Femur (tissue), 1 donor: ENCODE results near the gene GMCL1.
"Not testable (repeated sequence)": the region's sequence is repeated elsewhere in the genome, so short reads cannot be mapped to it uniquely, and the experiment has no call there.

Experiments used
- DNase-seq: peaks from one replicate; pipeline ENCODE4 v3.0.0-alpha.2; 2017

The GMCL1 gene

DNA sequence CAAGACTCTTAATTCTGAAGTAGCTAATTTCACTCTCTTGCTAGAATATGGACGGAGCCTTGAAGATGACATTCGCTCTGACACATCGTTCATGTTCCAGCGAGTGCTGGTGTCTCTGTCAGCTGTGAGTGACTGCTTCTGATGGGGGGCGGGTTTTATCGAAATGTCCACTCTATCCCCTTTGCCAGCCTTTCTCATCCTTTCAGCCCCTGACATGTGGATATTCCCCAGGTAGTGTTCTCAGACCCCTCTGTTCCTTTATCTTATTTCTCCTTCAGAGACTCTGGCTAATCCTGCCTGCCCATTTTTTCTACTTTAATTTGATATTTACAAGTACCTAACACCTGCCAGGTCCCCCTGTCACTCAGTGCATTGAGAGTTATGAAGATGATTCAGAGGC lies 18.9 kb upstream of the GMCL1 start:
- DNase-seq: no peak

DNA sequence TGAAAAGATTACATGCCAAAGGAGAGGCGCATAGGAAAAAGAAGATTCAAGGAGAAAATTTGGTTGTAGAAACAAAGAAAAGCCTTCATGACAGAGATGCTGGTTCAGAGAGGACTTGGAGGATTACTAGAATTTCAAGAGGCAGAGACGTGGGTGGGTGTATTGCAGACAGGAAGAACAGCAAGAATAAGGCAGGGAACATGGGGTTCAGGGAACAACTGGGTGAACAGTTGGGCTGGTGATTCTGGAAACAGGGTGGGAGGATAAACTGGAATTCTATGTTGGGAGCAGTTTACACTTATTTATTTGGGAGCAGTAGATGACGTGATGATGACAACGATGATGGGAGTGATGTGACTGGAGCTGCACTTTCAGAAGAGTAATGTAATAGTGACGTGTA lies 18.4 kb upstream of the GMCL1 start:
- DNase-seq: no peak

DNA sequence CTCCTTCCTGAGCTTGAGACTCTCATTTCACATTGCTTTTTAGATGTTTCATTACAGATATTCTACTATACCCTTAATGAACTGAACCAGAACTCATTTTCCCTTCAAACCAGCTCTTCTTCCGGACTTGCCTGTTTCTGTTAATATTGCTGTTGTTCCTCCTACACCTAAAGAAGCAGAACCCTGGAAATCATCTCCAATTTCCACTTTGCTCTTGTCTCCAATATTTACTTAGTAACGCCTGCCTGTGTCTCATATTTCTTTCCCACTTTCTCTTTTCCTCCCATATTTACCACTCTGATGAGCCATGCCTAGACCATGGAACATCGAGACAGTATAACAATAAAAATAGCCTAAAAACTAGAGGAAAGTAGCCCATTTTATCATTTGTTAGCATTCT lies 17.9 kb upstream of the GMCL1 start:
- no peak for DNase-seq

DNA sequence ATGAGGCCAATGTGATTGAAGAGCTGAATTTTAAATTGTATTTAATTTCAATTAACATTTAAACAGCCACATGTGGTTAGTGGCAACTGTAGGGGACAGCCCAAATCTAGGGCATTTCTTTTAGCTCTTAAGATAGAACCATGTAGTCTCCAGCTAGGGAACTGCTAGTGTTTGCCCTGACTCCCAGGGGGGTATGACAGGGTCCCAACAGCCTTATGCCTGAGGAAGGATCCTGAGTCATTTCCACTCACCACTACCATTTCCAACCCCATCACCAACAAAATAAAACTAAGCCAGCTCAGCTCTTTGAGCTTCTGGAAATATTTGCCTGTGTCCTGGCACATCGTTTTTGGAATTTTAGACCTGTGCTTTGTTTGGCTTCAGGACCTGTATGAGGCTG lies 13.7 kb upstream of the GMCL1 start:
- no peak for DNase-seq

DNA sequence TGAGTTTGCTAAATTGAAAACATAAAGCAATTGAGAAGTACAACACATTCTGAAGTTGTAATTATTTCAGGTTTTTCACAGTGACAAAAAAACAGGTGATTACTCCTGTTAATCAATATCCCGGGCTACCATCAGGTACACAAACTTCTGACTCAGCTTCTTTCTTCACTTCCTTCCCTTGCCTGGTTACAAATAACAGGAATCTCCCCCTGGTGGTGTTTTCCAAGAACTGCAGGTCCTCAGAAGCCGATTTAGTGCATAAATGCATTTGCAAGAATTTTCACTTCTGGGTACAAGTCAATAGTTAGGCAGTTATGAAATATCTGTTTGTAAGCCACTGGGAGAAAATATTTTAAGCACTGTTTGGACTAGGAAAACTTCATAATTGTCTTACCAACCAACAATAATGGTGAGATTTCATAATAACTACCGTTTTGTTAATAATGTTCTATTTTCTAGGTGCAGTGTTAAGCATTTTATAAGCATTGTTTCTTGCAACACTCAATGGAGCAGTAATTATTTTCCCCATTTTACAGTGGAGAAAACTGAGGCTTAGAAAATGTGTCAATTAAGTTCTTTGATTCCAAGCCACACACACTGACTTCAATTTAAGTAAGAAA lies 12.4 kb upstream of the GMCL1 start:
- DNase-seq: peak; percentile 80

DNA sequence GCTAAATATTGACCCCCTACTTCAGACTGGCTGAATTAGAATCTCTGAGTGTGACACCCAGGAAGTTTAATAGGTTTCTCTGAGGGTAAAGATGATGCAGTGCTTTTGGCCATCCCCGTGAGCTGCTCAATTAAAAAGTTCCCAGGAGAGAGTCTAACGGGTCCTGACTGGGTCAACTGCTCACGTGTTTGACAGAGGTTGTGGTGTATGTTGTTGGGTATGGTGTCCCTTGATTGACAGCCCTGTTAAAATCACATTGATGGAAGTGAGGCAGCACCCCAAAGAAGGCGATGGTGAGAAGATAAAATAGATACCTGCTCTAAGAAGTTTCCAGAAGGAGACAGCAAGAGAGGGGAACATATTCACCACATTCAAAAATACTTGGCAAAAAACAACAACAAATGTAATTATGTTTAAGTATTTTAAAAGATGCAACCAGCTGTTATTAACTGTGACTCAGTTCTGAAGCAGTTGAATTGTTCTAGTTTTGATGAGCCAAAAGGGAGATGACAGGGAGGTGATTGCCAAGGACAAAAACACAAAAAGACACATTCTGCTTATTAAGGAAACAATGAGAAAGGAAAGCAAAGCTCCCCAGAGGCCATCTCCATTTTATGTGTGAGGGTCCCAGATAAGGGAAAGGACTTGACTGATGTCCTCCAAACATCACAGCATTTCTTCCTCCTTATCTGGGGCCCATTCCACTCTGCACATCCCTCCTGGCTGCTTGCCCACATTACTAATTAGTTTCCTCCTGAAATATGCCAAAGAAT lies 11.5 kb upstream of the GMCL1 start:
- DNase-seq: no peak

DNA sequence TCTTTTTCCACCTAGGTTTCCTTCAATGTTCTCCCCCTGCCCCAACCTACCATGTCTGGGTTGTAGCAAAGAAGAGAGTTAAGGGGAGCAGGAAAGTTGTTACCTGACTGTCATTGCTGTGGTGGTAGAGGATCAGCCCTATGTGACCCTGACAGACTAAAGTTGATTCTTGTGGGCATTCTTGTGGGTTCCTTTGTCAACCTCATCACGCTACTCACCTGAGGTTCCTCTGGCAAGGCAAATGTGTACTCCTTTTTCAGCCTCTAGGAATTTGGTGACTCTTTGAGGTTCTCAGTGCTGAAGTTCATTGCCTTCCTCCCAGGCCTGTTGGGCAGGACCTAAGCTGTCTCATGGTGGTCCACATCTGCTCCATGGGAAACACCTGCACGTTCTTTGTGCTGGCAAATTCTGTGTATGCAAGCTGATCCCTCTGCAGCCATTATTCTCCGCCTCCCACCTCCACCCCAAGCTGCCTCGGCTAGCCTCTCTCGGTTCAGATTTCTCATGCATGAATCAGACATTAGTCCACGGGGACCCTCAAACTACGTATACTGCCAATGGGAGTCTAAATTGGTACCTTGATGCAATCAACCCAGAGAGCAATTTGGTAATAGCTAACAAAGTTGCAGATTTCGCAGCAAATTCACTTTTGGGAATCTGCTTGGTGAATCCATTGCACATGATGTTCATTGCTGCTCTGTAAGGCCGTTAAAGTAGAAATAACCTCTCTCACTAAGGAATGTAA lies 1.5 kb upstream of the GMCL1 start:
- no peak for DNase-seq

DNA sequence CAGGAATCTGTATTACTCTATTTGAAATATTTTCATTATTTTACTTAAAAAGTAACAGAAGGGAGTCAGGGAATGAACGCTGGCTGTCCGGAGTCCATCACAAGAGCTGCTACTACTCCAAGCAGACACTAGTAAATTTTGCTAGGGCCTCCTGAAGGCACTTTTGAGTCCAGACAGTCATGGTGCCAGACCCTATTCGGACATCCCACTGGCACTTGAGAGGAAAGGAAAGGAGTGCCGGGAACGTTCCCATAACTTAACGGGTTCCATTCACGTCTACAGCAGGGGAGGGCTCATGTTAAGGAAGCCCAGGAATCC lies 563 bp upstream of the GMCL1 start:
- no peak for DNase-seq

DNA sequence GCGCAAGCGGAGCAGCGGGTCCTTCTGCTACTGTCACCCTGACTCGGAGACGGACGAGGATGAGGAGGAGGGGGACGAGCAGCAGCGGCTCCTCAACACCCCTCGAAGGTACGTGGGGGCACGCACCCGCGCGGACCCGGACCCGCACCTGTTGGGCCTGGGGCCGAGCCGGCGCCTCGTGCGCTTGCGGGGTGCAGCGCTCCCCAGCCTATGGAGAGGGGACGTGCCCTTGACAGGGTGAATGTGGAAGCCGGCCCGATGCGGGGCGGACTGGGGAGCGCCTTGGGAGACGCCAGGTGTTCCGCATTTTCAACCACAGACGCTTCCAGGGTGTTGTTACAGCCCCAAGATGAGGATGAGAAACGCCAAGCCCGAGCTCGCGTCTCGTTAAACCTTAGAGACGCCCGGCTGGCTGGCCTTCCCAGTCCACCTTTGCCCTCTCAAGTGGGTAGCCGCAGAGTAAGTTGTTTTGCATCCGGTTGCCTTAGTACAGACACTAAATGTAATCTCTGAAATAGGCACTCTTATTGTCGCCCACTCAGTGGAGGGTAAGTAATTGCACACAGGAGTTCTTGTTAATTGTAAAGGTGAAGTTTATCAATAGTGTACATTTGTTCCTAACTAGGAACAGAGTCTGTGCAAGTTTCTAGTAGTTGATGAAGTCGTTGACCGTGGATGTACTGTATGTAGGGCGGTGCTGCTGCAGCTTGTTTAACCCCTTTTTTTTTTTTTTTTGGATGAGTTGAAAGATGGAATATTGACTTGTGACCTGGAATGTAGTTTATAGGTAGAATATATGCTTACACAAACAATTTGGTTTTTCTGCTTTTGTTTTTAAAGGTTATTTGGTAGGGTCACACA lies 815 bp downstream of the GMCL1 start:
- peak; percentile 49 for DNase-seq

DNA sequence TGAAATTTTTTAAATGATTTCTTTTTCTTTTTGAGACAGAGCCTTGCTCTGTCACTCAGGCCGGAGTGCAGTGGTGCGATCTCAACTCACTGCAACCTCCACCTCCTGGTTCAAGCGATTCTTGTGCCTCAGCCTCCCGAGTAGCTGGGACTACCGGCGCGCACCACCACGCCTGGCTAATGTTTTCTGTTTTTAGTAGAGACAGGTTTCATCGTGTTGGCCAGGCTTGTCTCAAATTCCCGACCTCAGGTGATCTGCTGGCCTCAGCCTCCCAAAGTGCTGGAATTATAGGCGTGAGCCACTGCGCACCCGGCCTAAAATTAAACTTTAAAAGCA lies 1.4 kb downstream of the GMCL1 start:
- not testable (repeated sequence) for DNase-seq

DNA sequence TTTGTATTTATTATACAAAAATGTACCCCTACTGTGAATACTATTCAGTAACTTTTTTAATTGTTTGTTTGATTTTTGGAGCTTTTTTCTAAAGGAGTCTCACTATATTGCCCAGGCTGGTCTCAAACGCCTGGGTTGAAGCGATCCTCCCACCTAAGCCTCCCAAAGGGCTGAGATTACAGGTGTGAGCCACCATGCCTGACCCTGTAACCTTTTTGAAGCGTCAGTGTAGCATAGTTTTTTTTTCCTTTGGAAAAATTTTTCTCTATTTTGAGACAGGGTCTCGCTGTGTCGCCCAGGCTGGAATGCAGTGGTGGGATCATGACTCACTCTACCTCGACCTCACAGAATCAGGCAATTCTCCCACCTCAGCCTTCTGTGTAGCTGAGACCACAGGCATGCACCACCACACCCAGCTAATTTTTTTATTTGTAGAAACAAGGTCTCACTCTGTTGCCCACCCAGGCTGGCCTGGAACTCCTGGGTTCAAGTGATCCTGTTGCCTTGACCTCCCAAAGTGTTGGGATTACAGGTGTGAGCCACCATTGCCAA lies 2.0 kb downstream of the GMCL1 start:
- no peak for DNase-seq

DNA sequence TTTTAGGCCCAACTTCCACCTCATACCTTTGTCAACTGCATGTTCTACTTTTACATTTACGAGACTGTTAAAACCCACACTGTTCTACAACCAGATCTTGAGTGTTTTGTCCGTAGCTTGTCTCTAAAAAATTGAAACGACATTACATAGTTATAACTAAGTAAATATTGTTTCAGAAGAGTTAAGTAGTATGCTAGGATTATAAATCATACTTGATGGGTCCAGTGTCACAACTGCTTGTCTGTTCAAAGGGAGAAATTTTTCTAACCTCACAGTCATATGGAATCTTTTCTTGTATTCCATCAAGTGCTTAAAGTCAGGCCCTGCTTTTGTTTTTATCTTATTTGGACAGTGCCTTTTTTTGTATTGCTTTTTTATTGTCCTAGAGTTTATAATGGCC lies 4.3 kb downstream of the GMCL1 start:
- DNase-seq: no peak

DNA sequence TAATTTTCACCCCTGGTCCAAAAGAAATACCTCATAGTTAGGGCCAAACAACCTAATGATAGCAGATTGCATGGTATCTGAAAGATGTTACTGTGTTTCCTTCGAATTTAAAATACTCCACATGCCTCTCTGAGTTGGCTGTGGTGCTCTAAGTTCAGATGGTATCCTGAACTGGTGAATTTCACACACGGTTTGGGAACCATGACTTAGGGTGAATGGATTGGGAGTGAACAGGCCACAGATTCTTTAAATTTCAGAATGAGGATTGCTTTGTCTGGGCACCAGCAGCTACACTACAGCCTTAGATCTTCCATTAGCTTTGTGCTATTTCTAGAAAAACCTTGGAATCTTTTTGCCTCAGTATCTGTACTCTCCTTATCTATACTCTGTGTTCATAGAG lies 6.2 kb downstream of the GMCL1 start:
- DNase-seq: no peak

DNA sequence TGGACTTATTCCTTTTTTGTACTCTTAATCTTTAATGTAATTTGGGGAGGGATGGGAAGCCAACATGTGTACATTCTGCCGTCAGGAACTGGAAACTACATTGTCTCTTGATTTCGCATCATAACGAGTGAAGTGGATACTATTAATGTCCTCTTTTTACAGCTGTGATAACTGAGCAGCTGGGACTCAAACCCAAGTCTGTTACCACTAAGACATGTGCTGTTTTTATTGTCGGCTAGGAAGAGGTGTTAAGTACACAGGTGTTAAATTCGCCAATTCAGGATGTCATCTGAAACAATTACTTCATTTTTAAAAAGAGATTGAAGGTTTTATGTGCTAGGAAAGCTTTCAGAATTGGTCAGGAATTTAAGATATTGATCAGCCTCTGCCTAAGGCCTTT lies 6.9 kb downstream of the GMCL1 start:
- no peak for DNase-seq

DNA sequence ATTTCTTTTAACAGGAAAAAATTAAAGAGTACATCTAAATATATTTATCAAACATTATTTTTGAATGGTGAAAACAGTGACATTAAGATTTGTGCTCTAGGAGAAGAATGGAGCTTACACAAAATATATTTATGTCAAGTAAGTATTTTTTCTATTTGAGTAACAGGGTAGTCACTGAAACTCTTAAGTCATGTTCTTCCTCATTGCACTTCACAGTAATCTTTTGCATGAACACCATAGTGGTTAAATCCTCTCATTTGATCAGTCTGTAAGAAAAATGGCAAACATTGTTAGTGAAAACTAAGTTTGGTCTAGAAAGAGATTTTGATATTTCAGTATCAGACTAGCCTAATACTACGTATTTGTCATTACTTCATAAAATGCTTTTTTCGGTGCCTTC lies 8.1 kb downstream of the GMCL1 start:
- DNase-seq: no peak

DNA sequence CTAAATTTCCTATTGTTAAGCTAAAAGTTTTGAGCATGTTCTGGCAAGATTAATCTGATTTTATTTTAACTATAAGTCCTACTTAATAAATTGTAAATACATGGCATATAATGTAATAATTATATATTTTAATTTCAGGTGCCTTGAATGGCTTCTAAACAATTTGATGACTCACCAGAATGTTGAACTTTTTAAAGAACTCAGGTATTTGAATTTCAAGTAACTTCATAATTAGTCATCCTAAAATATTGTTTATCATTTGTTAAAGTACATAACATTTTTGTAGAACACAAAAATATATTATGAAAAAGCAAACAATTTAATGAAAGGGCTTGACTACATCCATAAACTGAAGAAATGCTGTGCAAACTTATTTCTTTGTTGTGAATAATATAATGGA lies 14.5 kb downstream of the GMCL1 start:
- DNase-seq: no peak

DNA sequence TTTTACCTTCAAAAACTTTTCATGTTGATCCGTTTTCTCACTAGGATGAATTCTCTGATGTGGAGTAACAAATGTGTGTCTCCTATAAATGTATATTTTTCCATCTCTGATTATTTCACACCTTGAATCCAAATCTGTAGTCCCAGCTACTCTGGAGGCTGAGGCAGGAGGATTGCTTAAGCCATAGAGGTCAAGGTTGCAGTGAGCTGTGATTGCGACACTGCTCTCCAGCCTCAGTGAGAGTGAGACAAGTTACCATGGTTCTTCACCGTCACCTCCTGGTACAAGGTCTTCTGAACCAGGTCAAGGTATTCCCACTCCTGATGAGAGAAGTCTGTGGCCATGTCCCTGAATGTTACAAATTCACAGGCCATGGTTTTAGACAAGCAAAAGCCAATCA lies 15.1 kb downstream of the GMCL1 start:
- no peak for DNase-seq

DNA sequence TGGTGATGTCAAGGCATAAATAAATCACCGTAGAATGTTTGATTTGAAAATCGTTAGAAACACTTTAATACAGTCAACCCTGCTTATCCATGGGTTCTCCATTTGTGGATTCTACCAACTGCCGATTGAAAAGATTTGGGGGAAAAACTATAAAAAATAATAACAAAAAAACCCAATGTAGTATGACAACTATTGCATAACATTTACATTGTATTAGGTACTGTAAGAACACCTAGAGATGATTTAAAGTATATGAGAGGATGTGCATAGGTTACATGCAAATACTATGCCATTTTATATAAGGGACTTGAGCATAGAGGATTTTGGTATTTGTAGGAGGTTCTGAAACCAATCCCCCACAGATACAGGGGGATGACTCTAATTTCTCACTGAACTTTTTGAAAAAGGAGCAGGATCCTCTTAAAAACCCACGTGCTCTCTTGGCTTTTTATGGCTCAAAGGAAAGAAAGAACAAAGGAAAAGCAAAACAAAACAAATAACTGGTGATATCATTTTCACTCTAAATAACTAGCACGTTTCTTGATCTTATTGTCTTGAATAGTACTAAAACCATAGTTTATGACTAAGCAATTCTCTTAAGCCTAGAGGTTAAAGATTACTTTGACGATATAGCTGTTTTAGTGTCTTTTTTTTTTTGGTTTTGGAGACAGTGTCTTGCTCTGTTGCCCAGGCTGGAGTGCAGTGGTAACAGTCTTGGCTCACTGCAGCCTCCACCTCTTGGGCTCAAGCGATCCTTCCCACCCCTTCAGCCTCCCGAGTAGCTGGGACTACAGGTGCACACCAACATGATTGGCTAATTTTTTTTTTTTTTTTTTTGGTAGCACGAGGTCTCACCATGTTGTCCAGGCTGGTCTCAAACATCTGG lies 17.0 kb downstream of the GMCL1 start:
- DNase-seq: no peak

DNA sequence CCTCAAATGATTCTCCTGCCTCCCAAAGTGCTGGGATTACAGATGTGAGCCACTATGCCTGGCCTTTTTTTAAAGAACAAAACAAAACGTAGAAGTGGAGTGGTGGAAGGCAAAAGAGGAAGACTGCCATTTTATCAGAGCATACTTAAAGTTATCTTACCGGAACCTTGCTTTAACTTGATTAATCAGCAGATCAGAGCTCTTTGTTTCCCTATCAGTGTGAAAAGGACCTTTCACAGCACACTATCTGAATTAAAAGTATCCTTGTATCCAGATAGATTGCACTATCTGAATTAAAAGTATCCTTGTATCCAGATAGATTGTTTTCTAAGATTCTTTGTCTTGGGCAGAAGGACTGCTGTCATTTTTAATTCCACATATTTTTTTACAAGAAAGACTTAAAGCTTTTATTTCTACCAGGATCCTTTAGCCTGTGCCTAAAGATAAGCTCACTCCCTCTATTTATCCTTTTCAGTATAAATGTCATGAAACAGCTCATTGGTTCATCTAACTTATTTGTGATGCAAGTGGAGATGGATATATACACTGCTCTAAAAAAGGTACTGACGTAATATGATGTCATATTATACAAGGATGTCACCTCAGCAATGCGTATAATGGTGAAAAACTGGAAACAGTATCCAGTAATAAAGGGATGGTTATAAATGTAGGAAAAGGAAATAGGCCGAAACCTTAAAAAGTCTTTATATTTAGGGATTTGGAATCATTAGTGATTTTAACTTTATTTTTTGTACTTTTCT lies 17.8 kb downstream of the GMCL1 start:
- no peak for DNase-seq

DNA sequence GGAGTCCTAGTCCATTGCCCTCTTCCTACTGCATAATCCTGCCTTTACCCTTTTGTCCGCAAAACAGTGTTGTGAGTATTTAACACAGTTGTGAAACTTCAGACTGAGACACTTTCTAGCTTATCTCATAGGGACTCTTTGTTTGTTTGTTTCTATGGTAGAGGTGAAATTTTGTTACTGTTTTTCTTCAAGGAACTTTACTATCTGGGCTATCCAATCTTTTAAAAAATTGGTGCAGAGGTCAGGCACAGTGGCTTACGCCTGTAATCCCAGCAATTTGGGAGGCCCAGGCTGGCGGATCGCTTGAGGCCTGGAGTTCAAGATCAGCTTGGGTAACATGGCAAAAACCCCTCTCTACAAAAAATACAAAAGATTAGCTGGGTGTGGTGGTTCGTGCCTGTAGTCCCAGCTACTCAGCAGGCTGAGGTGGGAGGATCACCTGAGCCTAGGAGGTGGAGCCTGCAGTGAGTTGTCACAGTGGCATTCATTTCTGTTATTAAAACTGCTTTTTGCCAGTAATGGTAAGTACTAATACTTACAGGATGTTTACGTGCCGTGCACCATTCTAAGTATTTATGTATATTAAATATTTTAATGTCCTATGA lies 18.8 kb downstream of the GMCL1 start:
- DNase-seq: no peak

DNA sequence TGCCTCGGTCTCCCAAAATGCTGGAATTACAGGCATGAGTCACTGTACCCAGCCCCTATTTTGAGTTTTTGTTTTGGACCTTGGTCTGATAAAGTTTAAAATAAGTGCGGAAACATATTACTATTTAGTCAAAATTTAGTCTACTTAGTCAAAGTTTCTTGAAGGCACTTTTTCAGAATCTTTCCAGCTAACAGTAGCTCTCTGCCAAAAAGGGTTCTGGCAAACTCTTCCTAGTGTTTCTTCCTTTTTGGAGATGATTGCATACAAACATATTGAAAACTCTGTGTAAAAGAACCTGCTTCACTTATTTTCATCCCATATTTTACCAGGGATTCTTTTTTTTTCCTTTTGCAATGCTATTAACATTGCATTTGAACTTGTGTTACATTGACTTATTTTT lies 28.8 kb downstream of the GMCL1 start:
- DNase-seq: no peak
